HCT116 (cell line): ENCODE data around the gene PMEPA1. TPM values are rescaled to one million over a fixed set of nuclear protein-coding genes. Genes with fewer than 3 reads are reported as not detected.

Experiments
- ATAC-seq: fragments of 200-7000 bp; cut with Tn5 transposase; 2 replicates; pipeline ENCODE4 v1.9.1; 2020; ENCODE audit warnings: mild to moderate bottlenecking, moderate library complexity
- BruUV-seq: library from RNA; stranded (reverse); fragments of 400-500 nt; replicated peaks from 2 replicates; lab custom pipeline; 2021; lab: Mats Ljungman, UMichigan
- CTCF ChIA-PET: fragments of 300-600 bp; sonication (Branson Sonifier 250); formaldehyde crosslinking; loops from one replicate; lab custom pipeline; 2021; ENCODE audit warnings: antibody characterized with exemption; lab: Charles Lee
- POLR2A ChIA-PET: fragments of 300-600, 350-600 bp; sonication (Branson Sonifier 250); formaldehyde crosslinking; loops from one replicate; lab custom pipeline; 2021; ENCODE audit warnings: antibody characterized with exemption; lab: Charles Lee
- RAD21 ChIA-PET, 2 experiments: fragments of 300-600 bp; sonication (Branson Sonifier 250); formaldehyde crosslinking; loops; one replicate each; lab custom pipeline; 2023; ENCODE audit warnings: low total read pairs in 2 of 2; ENCODE audit not compliant: uncharacterized antibody in 2 of 2, unreplicated experiment in 2 of 2, low non-redundant PET in 1 of 2; lab: Charles Lee
- DNase-seq: peaks from one replicate; pipeline ENCODE4 v3.0.0-alpha.2; 2010; ENCODE audit warnings: low read depth, low spot score
- H2AFZ ChIP-seq: fragments of 200-600 bp; shearing (Covaris generic), sonication (generic); 2 replicates; pipeline ENCODE4 v1.6.1; 2017; ENCODE audit warnings: low read depth, mixed run types, mixed read lengths, antibody characterized with exemption, low read length; ENCODE audit not compliant: poor library complexity, severe bottlenecking
- H3K27ac ChIP-seq: 2 replicates; pipeline ENCODE4 v1.5.1; 2012; ENCODE audit warnings: low read depth, low read length
- H3K27me3 ChIP-seq: fragments of 200-600 bp; sonication (generic); 2 replicates; pipeline ENCODE4 v1.6.1; 2016; ENCODE audit warnings: mixed run types, low read length, mixed read lengths; ENCODE audit not compliant: insufficient read depth
- H3K36me3 ChIP-seq, 2 experiments: fragments of 200-500 bp in 1 of 2; fragments of 200-600 bp in 1 of 2; sonication (Bioruptor generic) in 1 of 2; sonication (generic) in 1 of 2; 2 replicates each; pipeline versions ENCODE4 v1.5.1 to v1.6.1; 2014 to 2016; ENCODE audit warnings: low read length in 2 of 2, inconsistent platforms in 1 of 2, mixed read lengths in 1 of 2, mixed run types in 1 of 2; ENCODE audit not compliant: insufficient read depth in 2 of 2, control insufficient read depth in 1 of 2
- H3K4me1 ChIP-seq, 2 experiments: fragments of 200-600 bp in 1 of 2; sonication (generic) in 1 of 2; 2 replicates each; pipeline versions ENCODE4 v1.5.1 to v1.6.1; 2012 to 2017; ENCODE audit warnings: low read length in 2 of 2, inconsistent platforms in 1 of 2, mild to moderate bottlenecking in 1 of 2, mixed read lengths in 1 of 2, mixed run types in 1 of 2, moderate library complexity in 1 of 2; ENCODE audit not compliant: insufficient read depth in 2 of 2, control insufficient read depth in 1 of 2
- H3K4me2 ChIP-seq: fragments of 200-600 bp; sonication (generic); 2 replicates; pipeline ENCODE4 v1.6.1; 2017; ENCODE audit warnings: mixed run types, low read length, mixed read lengths
- H3K4me3 ChIP-seq, 2 experiments: fragments of 200-600 bp in 1 of 2; sonication (generic) in 1 of 2; replicated peaks in 1 of 2; 2 replicates each; pipeline ENCODE4 v1.5.1; 2011 to 2016; ENCODE audit warnings: low read length in 2 of 2, control low read depth in 1 of 2, low read depth in 1 of 2, mild to moderate bottlenecking in 1 of 2, mixed read lengths in 1 of 2, mixed run types in 1 of 2
- H3K79me2 ChIP-seq: fragments of 200-600 bp; sonication (generic); 2 replicates; pipeline ENCODE4 v1.6.1; 2017; ENCODE audit warnings: mild to moderate bottlenecking, mixed run types, low read length, moderate library complexity, mixed read lengths; ENCODE audit not compliant: insufficient read depth
- H3K9ac ChIP-seq: fragments of 200-600 bp; sonication (generic); 2 replicates; pipeline ENCODE4 v1.6.1; 2016; ENCODE audit warnings: low read length, mixed read lengths
- H3K9me2 ChIP-seq: fragments of 200-600 bp; sonication (generic), shearing (Covaris generic); 2 replicates; pipeline ENCODE4 v1.6.1; 2017; ENCODE audit warnings: mixed run types, mild to moderate bottlenecking, moderate library complexity; ENCODE audit not compliant: insufficient read depth
- H3K9me3 ChIP-seq, 2 experiments: fragments of 200-500 bp in 1 of 2; fragments of 200-600 bp in 1 of 2; sonication (Bioruptor generic) in 1 of 2; sonication (generic) in 1 of 2; 2 replicates each; pipeline ENCODE4 v1.6.1; 2014 to 2017; ENCODE audit warnings: low read length in 2 of 2, mixed read lengths in 2 of 2, inconsistent platforms in 1 of 2, low read depth in 1 of 2, mild to moderate bottlenecking in 1 of 2, mixed run types in 1 of 2, moderate library complexity in 1 of 2; ENCODE audit not compliant: control insufficient read depth in 1 of 2, insufficient read depth in 1 of 2
- H4K20me1 ChIP-seq: fragments of 200-600 bp; sonication (generic), shearing (Covaris generic); 2 replicates; pipeline ENCODE4 v1.6.1; 2017; ENCODE audit warnings: mixed run types, mild to moderate bottlenecking, moderate library complexity; ENCODE audit not compliant: insufficient read depth
- EZH2phosphoT487 ChIP-seq: fragments of 200-600 bp; IDR thresholded peaks from 2 replicates; pipeline ENCODE4 v1.6.1; 2018; ENCODE audit warnings: antibody characterized with exemption, borderline replicate concordance
- FOSL1 ChIP-seq: IDR thresholded peaks from 2 replicates; pipeline ENCODE4 v1.6.1; 2012; ENCODE audit warnings: low read depth
- RAD21 ChIP-seq: IDR thresholded peaks from 2 replicates; pipeline ENCODE4 v1.6.1; 2012; ENCODE audit warnings: low read depth, mild to moderate bottlenecking
- ZFX ChIP-seq: fragments of 450-650 bp; IDR thresholded peaks from 2 replicates; pipeline ENCODE4 v1.6.1; 2017
- ZNF274 ChIP-seq: fragments of 200-500 bp; sonication (Bioruptor generic); IDR thresholded peaks from 2 replicates; pipeline ENCODE4 v1.6.1; 2014; ENCODE audit warnings: mild to moderate bottlenecking, low read depth, low read length, inconsistent platforms
- intact Hi-C: fragments of 100-400 bp; cut with micrococcal nuclease; formaldehyde crosslinking; loops from 2 replicates; pipeline ENCODE4 v1.10.0; 2022
- total RNA-seq: library from RNA; stranded (reverse); gene quantifications from one replicate; pipeline ENCODE4 v1.2.1, GENCODE V29; 2021; ENCODE audit not compliant: unreplicated experiment
- TF ChIP-seq, protein P1 (sequence below): IDR thresholded peaks from 2 replicates; pipeline ENCODE4 v1.6.1; 2012
- TF ChIP-seq, protein P2 (sequence below): IDR thresholded peaks from 2 replicates; pipeline ENCODE4 v1.6.1; 2012

Gene PMEPA1
- total RNA-seq, 1 experiment from 2014 or later, result 0.64 TPM

DNA sequence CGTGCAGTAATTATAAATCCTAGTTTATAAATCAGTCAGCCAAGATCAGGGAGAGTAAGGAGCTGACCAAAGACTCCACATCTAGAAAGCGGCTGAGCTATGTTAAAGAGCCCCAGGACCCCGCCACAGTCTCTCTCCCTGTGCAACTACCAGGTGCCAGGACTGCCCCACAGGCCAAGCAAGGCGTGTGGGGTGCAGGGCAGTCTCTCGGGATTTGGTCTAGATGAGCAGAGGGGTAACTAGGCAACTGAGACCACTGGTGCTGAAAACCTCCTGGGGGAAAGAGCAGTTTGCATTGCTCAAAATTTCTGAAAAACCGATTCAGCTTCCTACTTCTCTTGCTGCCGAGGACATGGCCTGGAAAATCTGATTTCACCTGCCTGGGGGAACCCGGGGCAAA lies 10.4 kb downstream of the PMEPA1 start:
- Histone ChIP-seq H3K9me2 (no peaks in the 10 kb centered on the region), H3K4me3 (no peak overlapping the region), H2AFZ (no peak overlapping the region), H3K79me2 (no peaks in the 10 kb centered on the region), H3K4me1 (peaks cover 28 to 41% of the 10 kb centered on the region in 2 experiments), H3K27ac (no peak overlapping the region), H3K27me3 (peaks cover 93% of the 10 kb centered on the region), H3K9me3 (no peaks in the 10 kb centered on the region), H3K4me2 (peak overlapping the region; percentile 60), H4K20me1 (peaks cover 1% of the 10 kb centered on the region; the same call in 1 of the 2 replicates), H3K9ac (no peak overlapping the region), H3K36me3 (no peaks in the 10 kb centered on the region)
- ChIA-PET RAD21 (interaction anchor here in 1 of 2 experiments (0.6 kb wide), 1 partner anchor 706 kb away, joined by 3 read pairs; no protein-coding TSS in a partner anchor), CTCF (interaction anchor here (1.6 to 1.8 kb wide), 2 partner anchors 12 kb away, joined by 4 read pairs; no protein-coding TSS in a partner anchor), POLR2A (interaction anchor here (1.0 to 1.2 kb wide), 2 partner anchors 9 to 11 kb away, joined by 3 to 4 read pairs; no protein-coding TSS in a partner anchor)
- intact Hi-C loops, result no loop called here
- no TSS peak for BruUV-seq
- no peak for DNase-seq
- ATAC-seq, result no peak
- no peak for TF ChIP-seq EZH2phosphoT487
- TF ChIP-seq, protein P1, sequence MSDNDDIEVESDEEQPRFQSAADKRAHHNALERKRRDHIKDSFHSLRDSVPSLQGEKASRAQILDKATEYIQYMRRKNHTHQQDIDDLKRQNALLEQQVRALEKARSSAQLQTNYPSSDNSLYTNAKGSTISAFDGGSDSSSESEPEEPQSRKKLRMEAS, result no peak

DNA sequence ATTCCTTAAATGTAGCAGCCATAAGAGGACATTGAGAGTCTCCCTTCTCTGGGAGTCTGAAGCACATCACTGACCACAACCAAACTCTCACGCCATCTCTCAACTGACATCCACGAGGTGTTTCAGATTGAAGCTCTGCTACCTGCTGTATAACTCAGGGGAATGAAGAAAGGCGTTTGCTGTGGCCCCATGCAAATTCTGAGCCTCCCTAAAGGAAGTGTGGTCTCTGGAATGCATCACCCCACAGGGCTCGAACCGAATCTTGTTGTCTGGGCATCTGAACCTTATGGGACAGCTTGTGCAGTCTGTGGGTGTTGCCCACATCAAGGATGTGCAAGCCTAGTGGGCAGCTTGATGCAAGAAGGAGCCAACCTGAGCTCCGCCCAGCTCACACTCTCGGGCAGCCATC lies 10.9 kb downstream of the PMEPA1 start:
- H3K9me3 ChIP-seq, result no peaks in the 10 kb centered on the region
- CTCF ChIA-PET, result interaction anchor here (1.5 to 1.8 kb wide), 3 partner anchors 11 to 12 kb away, joined by 4 to 5 read pairs (median 4); partner anchors contain the start of gene PMEPA1
- H3K4me1 ChIP-seq, result peaks cover 30 to 45% of the 10 kb centered on the region in 2 experiments
- RAD21 ChIA-PET, result no interaction called here
- POLR2A ChIA-PET, result interaction anchor here (1.0 to 1.2 kb wide), 2 partner anchors 9 to 12 kb away, joined by 3 to 4 read pairs; no protein-coding TSS in a partner anchor
- no TSS peak for BruUV-seq
- TF ChIP-seq FOSL1, result no peak
- TF ChIP-seq ZNF274, result no peak
- no peak for TF ChIP-seq ZFX
- TF ChIP-seq, protein P1, result no peak
- no peak for TF ChIP-seq RAD21
- TF ChIP-seq, protein P2, sequence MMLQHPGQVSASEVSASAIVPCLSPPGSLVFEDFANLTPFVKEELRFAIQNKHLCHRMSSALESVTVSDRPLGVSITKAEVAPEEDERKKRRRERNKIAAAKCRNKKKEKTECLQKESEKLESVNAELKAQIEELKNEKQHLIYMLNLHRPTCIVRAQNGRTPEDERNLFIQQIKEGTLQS, result no peak
- TF ChIP-seq, all 23 proteins: peak for 0
- DNase-seq, result no peak
- peaks cover 93% of the 10 kb centered on the region for H3K27me3 ChIP-seq
- no peaks in the 10 kb centered on the region for H3K36me3 ChIP-seq
- no peak overlapping the region for H3K4me3 ChIP-seq
- peak overlapping the region; percentile 60 for H3K4me2 ChIP-seq
- no peak overlapping the region for H3K9ac ChIP-seq
- H4K20me1 ChIP-seq, result peaks cover 7% of the 10 kb centered on the region; the same call in 1 of the 2 replicates
- intact Hi-C loops, result no loop called here
- H3K79me2 ChIP-seq, result no peaks in the 10 kb centered on the region
- no peak overlapping the region for H2AFZ ChIP-seq
- no peaks in the 10 kb centered on the region for H3K9me2 ChIP-seq
- peak; percentile 3; the same call in 1 of the 2 replicates for ATAC-seq
- peak overlapping the region; percentile 36; the same call in 1 of the 2 replicates for H3K27ac ChIP-seq
